SK-N-SH (cell line): ENCODE measurements around the gene PRKG1. TPM values are rescaled to one million over a fixed set of nuclear protein-coding genes. Genes with fewer than 3 reads are reported as not detected.

ENCODE experiments used
- CTCF ChIA-PET: fragments of 300-600, 350-600 bp; formaldehyde crosslinking; extraction: SDS; loops from one replicate; lab custom pipeline; 2021; lab: Yijun Ruan, JAX
- POLR2A ChIA-PET: fragments of 350-600 bp; sonication (Branson Sonifier 250); formaldehyde crosslinking; extraction: SDS; loops from one replicate; lab custom pipeline; 2020; ENCODE audit warnings: antibody characterized with exemption, inconsistent platforms; lab: Yijun Ruan, JAX
- DNase-seq: peaks from one replicate; pipeline ENCODE4 v3.0.0; 2012
- H2AFZ ChIP-seq: fragments of 200-600 bp; sonication (generic); 2 replicates; pipeline ENCODE4 v1.8.1; 2016; ENCODE audit warnings: antibody characterized with exemption, mild to moderate bottlenecking, low read depth
- H3F3A ChIP-seq: fragments of 200-600 bp; sonication (generic); replicated peaks from 2 replicates; pipeline ENCODE3; 2016; ENCODE audit warnings: antibody characterized with exemption, mild to moderate bottlenecking; ENCODE audit not compliant: insufficient read depth
- H3K27ac ChIP-seq, 2 experiments: fragments of 200-500 bp in 1 of 2; fragments of 200-600 bp in 1 of 2; sonication (Bioruptor generic) in 1 of 2; sonication (generic), shearing (Covaris generic) in 1 of 2; 2 replicates each; pipeline versions ENCODE4 v1.5.1 to v1.6.1; 2014 to 2016; ENCODE audit warnings: low read depth in 2 of 2, inconsistent platforms in 1 of 2, low read length in 1 of 2, mild to moderate bottlenecking in 1 of 2, mixed read lengths in 1 of 2
- H3K27me3 ChIP-seq: fragments of 200-600 bp; sonication (generic), shearing (Covaris generic); 2 replicates; pipeline ENCODE4 v1.6.1; 2016; ENCODE audit warnings: mixed run types; ENCODE audit not compliant: insufficient read depth
- H3K36me3 ChIP-seq, 2 experiments: fragments of 200-500 bp in 1 of 2; fragments of 200-600 bp in 1 of 2; sonication (Bioruptor generic) in 1 of 2; sonication (generic) in 1 of 2; replicated peaks in 1 of 2; 2 replicates each; pipeline versions ENCODE3 to v1.5.1; 2014 to 2016; ENCODE audit warnings: low read length in 1 of 2, mild to moderate bottlenecking in 1 of 2; ENCODE audit not compliant: insufficient read depth in 2 of 2, control insufficient read depth in 1 of 2
- H3K4me1 ChIP-seq, 2 experiments: fragments of 200-500 bp in 1 of 2; fragments of 200-600 bp in 1 of 2; sonication (Bioruptor generic) in 1 of 2; sonication (generic), shearing (Covaris generic) in 1 of 2; 2 replicates each; pipeline versions ENCODE4 v1.5.1 to v1.6.1; 2014 to 2016; ENCODE audit warnings: low read depth in 1 of 2, low read length in 1 of 2, mixed run types in 1 of 2; ENCODE audit not compliant: insufficient read depth in 2 of 2, control insufficient read depth in 1 of 2
- H3K4me2 ChIP-seq: fragments of 200-600 bp; sonication (generic), shearing (Covaris generic); 2 replicates; pipeline ENCODE4 v1.6.1; 2017; ENCODE audit warnings: mixed run types
- H3K4me3 ChIP-seq, 2 experiments: fragments of 200-500 bp in 1 of 2; fragments of 200-600 bp in 1 of 2; sonication (Bioruptor generic) in 1 of 2; sonication (generic), shearing (Covaris generic) in 1 of 2; 2 replicates each; pipeline versions ENCODE4 v1.5.1 to v1.8.1; 2014 to 2016; ENCODE audit warnings: low read depth in 2 of 2, inconsistent platforms in 1 of 2, low read length in 1 of 2, mild to moderate bottlenecking in 1 of 2, mixed read lengths in 1 of 2, moderate library complexity in 1 of 2
- H3K79me2 ChIP-seq: fragments of 200-600 bp; sonication (generic); 2 replicates; pipeline ENCODE4 v1.8.1; 2017; ENCODE audit warnings: mild to moderate bottlenecking; ENCODE audit not compliant: insufficient read depth
- H3K9ac ChIP-seq: fragments of 200-600 bp; sonication (generic); 2 replicates; pipeline ENCODE4 v1.6.1; 2017; ENCODE audit warnings: mixed run types
- H3K9me2 ChIP-seq: fragments of 200-600 bp; sonication (generic); 2 replicates; pipeline ENCODE4 v1.6.1; 2017; ENCODE audit warnings: mixed run types
- H3K9me3 ChIP-seq: fragments of 200-600 bp; sonication (generic); 2 replicates; pipeline ENCODE4 v1.6.1; 2017; ENCODE audit warnings: mixed run types, mild to moderate bottlenecking, moderate library complexity
- H4K20me1 ChIP-seq: fragments of 200-600 bp; sonication (generic); 2 replicates; pipeline ENCODE4 v1.6.1; 2017; ENCODE audit warnings: mild to moderate bottlenecking, mixed run types; ENCODE audit not compliant: insufficient read depth
- FOSL2 ChIP-seq: IDR thresholded peaks from 2 replicates; pipeline ENCODE4 v1.4.0; 2012; ENCODE audit warnings: low read depth, mild to moderate bottlenecking, moderate library complexity, borderline replicate concordance
- FOXJ3 ChIP-seq: sonication (generic); formaldehyde crosslinking; IDR thresholded peaks from 2 replicates; pipeline ENCODE4 v1.5.1; 2020; ENCODE audit warnings: mild to moderate bottlenecking, missing genetic modification reagents
- IRF3 ChIP-seq: fragments of 150-350 bp; IDR thresholded peaks from 2 replicates; pipeline ENCODE4 v1.6.1; 2016; ENCODE audit warnings: mild to moderate bottlenecking, low read depth, low read length
- PBX3 ChIP-seq: IDR thresholded peaks from 2 replicates; pipeline ENCODE4; 2012
- POLR2AphosphoS5 ChIP-seq: IDR thresholded peaks from 2 replicates; pipeline ENCODE4 v1.6.1; 2012; ENCODE audit warnings: low read depth, low read length
- RAD21 ChIP-seq: IDR thresholded peaks from 2 replicates; pipeline ENCODE4 v1.6.1; 2012; ENCODE audit warnings: mild to moderate bottlenecking, low read length
- TAF1 ChIP-seq: IDR thresholded peaks from 2 replicates; pipeline ENCODE4 v1.6.1; 2012; ENCODE audit warnings: low read depth, mild to moderate bottlenecking, low read length, moderate library complexity, borderline replicate concordance
- ZBTB33 ChIP-seq: IDR thresholded peaks from 2 replicates; pipeline ENCODE4 v1.4.0; 2012; ENCODE audit warnings: low read depth, borderline replicate concordance
- WGBS: methylation state at CpG from one replicate; pipeline ENCODE4 v1.1.6; 2017; ENCODE audit warnings: low lambda C conversion rate; 5-methylcytosine and 5-hydroxymethylcytosine counted together
- polyA plus RNA-seq, 3 experiments: library from polyadenylated mRNA; depleted of rRNA; stranded (reverse); fragments of >200 nt; gene quantifications; 2 replicates each; pipeline ENCODE4 v1.2.3, GENCODE V29; 2012

Gene PRKG1
- polyA plus RNA-seq, 1 of the 3 experiments (the other 2 are of a cell fraction) = 4.1 TPM

GRCh38 chr10:52083422-52083821 is 1009.1 kb downstream of the PRKG1 start (continued):
- TF ChIP-seq FOXJ3 (CRISPR knock-in tag) (no peak), PBX3 (no peak)
- TF ChIP-seq, all 33 proteins: peak for 0

- Histone ChIP-seq H3K4me2 (no peak overlapping the region), H3K9ac (no peak overlapping the region), H3K79me2 (no peaks in the 10 kb centered on the region), H3K27me3 (no peaks in the 10 kb centered on the region), H4K20me1 (no peaks in the 10 kb centered on the region), H3F3A (no peaks in the 10 kb centered on the region), H3K36me3 (no peaks in the 10 kb centered on the region), H3K9me2 (no peaks in the 10 kb centered on the region), H3K9me3 (no peaks in the 10 kb centered on the region), H3K4me1 (no peaks in the 10 kb centered on the region), H2AFZ (no peak overlapping the region), H3K4me3 (no peak overlapping the region), H3K27ac (no peak overlapping the region)
- ChIA-PET CTCF (no interaction called here), POLR2A (no interaction called here)
- DNase-seq = no peak
- no peak for TF ChIP-seq TAF1
These were observed 1018.1 kb downstream of the PRKG1 start for GRCh38 chr10:52092390-52092789.

GRCh38 chr10:52098130-52098529 is 1023.8 kb downstream of the PRKG1 start:
- no peak overlapping the region for H3K4me2 ChIP-seq
- no peak for TF ChIP-seq POLR2AphosphoS5
- TF ChIP-seq IRF3 = no peak
- TF ChIP-seq RAD21 = no peak
- TF ChIP-seq, all 33 proteins: peak for 0
- H2AFZ ChIP-seq = no peak overlapping the region
- no peaks in the 10 kb centered on the region for H3K36me3 ChIP-seq
- no peak overlapping the region for H3K27ac ChIP-seq
- H3K9me3 ChIP-seq = no peaks in the 10 kb centered on the region
- no peaks in the 10 kb centered on the region for H3K27me3 ChIP-seq
- 91% methylated on average over 1 of the region's 1 CpG for WGBS
- H3K9ac ChIP-seq = no peak overlapping the region
- no peaks in the 10 kb centered on the region for H3K79me2 ChIP-seq
- CTCF ChIA-PET = no interaction called here
- peaks cover 10% of the 10 kb centered on the region for H3F3A ChIP-seq
- DNase-seq = no peak
- H3K9me2 ChIP-seq = no peaks in the 10 kb centered on the region
- POLR2A ChIA-PET = no interaction called here
- no peaks in the 10 kb centered on the region for H3K4me1 ChIP-seq
- no peaks in the 10 kb centered on the region for H4K20me1 ChIP-seq
- no peak overlapping the region for H3K4me3 ChIP-seq

GRCh38 chr10:52099026-52099600 is 1024.8 kb downstream of the PRKG1 start:
- no peak overlapping the region for H3K4me3 ChIP-seq
- no peak for TF ChIP-seq ZBTB33
- TF ChIP-seq FOSL2 = peak; percentile 18; the same call in 1 of the 2 replicates
- H3K27me3 ChIP-seq = no peaks in the 10 kb centered on the region
- no peaks in the 10 kb centered on the region for H3K36me3 ChIP-seq
- no peaks in the 10 kb centered on the region for H3K79me2 ChIP-seq
- H3K4me1 ChIP-seq = no peaks in the 10 kb centered on the region
- no peaks in the 10 kb centered on the region for H3K9me3 ChIP-seq
- H3K4me2 ChIP-seq = no peak overlapping the region
- 60% methylated on average over 5 of the region's 5 CpGs for WGBS
- peaks cover 10% of the 10 kb centered on the region for H3F3A ChIP-seq
- DNase-seq = no peak
- no peaks in the 10 kb centered on the region for H4K20me1 ChIP-seq
- no peak overlapping the region for H2AFZ ChIP-seq
- H3K9ac ChIP-seq = no peak overlapping the region
- no peak overlapping the region for H3K27ac ChIP-seq
- no peaks in the 10 kb centered on the region for H3K9me2 ChIP-seq
- ChIA-PET CTCF (no interaction called here), POLR2A (no interaction called here)
